ENCODE results near the gene PHACTR3. TPM values are rescaled to one million over a fixed set of nuclear protein-coding genes. Genes with fewer than 3 reads are reported as not detected.

PHACTR3 gene
- polyA plus RNA-seq, 1 experiment, result not detected

- H3K27me3 ChIP-seq (ENCODE audit: control insufficient read depth, insufficient read depth, low read length), result no peaks in the 10 kb centered on the region
- CTCF ChIA-PET, result interaction anchor here (0.6 to 1.5 kb wide), 2 partner anchors 16 to 17 kb away, joined by 3 to 6 read pairs; no protein-coding TSS in a partner anchor
- no peaks in the 10 kb centered on the region for H3K9me3 ChIP-seq (ENCODE audit: control insufficient read depth, insufficient read depth, low read length)
- DNase-seq (ENCODE audit: low read depth, low spot score), result no peak
- POLR2A ChIA-PET, result no interaction called here
- H3K27ac ChIP-seq (ENCODE audit: low read depth, low read length), result no peak overlapping the region
- no peak overlapping the region for H3K4me3 ChIP-seq (ENCODE audit: low read depth, low read length)
- TF ChIP-seq, protein P1, sequence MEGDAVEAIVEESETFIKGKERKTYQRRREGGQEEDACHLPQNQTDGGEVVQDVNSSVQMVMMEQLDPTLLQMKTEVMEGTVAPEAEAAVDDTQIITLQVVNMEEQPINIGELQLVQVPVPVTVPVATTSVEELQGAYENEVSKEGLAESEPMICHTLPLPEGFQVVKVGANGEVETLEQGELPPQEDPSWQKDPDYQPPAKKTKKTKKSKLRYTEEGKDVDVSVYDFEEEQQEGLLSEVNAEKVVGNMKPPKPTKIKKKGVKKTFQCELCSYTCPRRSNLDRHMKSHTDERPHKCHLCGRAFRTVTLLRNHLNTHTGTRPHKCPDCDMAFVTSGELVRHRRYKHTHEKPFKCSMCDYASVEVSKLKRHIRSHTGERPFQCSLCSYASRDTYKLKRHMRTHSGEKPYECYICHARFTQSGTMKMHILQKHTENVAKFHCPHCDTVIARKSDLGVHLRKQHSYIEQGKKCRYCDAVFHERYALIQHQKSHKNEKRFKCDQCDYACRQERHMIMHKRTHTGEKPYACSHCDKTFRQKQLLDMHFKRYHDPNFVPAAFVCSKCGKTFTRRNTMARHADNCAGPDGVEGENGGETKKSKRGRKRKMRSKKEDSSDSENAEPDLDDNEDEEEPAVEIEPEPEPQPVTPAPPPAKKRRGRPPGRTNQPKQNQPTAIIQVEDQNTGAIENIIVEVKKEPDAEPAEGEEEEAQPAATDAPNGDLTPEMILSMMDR (IDR thresholded peaks at IDR 0.05; ENCODE audit: low read depth, low read length), result no peak
Observed at GRCh38 chr20:59866338-59866737, 262.0 kb downstream of the PHACTR3 start.

DNA sequence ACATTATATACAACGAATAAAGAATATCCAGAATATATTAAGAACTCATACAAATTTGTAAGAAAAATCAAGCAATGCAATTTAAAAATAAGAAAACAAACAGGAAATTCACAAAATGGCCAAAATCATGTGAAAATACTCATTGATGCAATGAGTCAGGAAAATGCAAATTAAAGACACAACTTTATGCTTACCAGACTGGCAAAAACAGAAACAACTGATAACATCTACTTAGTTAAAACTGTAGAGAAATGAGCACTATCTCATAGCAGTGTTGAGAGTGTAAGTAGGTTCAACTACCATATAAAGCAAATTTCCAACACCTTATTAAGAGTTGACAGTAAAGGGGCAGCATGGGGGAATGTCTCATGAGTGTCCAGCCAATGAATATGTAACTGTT is 266.8 kb downstream of the PHACTR3 start:
- TF ChIP-seq, protein P1 (IDR thresholded peaks at IDR 0.05; ENCODE audit: low read depth, low read length), result no peak
- Histone ChIP-seq H3K27me3 (ENCODE audit: control insufficient read depth, insufficient read depth, low read length) (no peaks in the 10 kb centered on the region), H3K27ac (ENCODE audit: low read depth, low read length) (no peak overlapping the region), H3K9me3 (ENCODE audit: control insufficient read depth, insufficient read depth, low read length) (no peaks in the 10 kb centered on the region), H3K4me3 (ENCODE audit: low read depth, low read length) (no peak overlapping the region)
- ChIA-PET CTCF (no interaction called here), POLR2A (no interaction called here)
- DNase-seq (ENCODE audit: low read depth, low spot score), result no peak

DNA sequence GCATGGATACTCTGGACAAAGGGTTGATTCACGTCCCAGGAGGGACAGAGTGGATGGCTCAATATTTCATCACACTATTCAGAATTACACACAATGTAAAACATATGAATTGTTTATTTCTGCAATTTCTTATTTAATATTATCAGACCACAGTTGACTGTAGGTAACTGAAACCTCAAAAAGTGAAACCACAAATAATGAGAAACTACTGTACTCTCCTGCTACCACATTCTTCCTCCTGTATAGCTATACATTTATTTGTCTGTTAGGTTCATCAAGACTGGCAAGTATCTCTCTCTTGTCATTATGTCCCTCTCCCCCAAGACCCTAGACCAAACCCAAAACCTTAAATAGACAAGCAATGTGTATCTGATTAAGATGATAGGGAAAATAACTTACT is 269.1 kb downstream of the PHACTR3 start:
- no peak for DNase-seq (ENCODE audit: low read depth, low spot score)
- TF ChIP-seq, protein P1 (IDR thresholded peaks at IDR 0.05; ENCODE audit: low read depth, low read length), result no peak
- ChIA-PET CTCF (no interaction called here), POLR2A (no interaction called here)
- Histone ChIP-seq H3K9me3 (ENCODE audit: control insufficient read depth, insufficient read depth, low read length) (no peaks in the 10 kb centered on the region), H3K4me3 (ENCODE audit: low read depth, low read length) (no peak overlapping the region), H3K27ac (ENCODE audit: low read depth, low read length) (no peak overlapping the region), H3K27me3 (ENCODE audit: control insufficient read depth, insufficient read depth, low read length) (no peaks in the 10 kb centered on the region)

DNA sequence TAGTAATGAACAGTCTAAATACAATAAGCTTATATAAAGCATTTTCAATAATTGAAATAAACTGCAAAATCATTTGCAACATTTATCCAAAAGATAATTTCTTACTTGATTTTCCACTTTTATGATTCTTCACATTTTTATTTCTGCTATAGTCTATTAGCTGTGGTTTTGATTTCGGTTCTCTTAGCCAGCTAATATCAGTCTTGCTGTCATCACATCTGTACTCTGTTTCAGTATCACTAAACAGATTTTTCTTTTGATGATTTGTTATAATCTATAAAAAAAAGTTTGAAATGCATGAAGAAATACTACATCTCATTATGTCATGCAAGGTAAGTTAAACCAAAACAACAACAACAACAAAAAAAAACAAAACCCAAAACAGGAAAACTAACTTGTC is 275.9 kb downstream of the PHACTR3 start:
- ChIA-PET CTCF (interaction anchor here (1.1 kb wide), 1 partner anchor 54 kb away, joined by 5 read pairs; no protein-coding TSS in a partner anchor), POLR2A (no interaction called here)
- no peaks in the 10 kb centered on the region for H3K9me3 ChIP-seq (ENCODE audit: control insufficient read depth, insufficient read depth, low read length)
- no peak for DNase-seq (ENCODE audit: low read depth, low spot score)
- no peak overlapping the region for H3K27ac ChIP-seq (ENCODE audit: low read depth, low read length)
- H3K4me3 ChIP-seq (ENCODE audit: low read depth, low read length), result no peak overlapping the region
- TF ChIP-seq, protein P1 (IDR thresholded peaks at IDR 0.05; ENCODE audit: low read depth, low read length), result no peak
- H3K27me3 ChIP-seq (ENCODE audit: control insufficient read depth, insufficient read depth, low read length), result no peaks in the 10 kb centered on the region

- POLR2A ChIA-PET, result no interaction called here
- Histone ChIP-seq H3K9me3 (ENCODE audit: control insufficient read depth, insufficient read depth, low read length) (no peaks in the 10 kb centered on the region), H3K4me3 (ENCODE audit: low read depth, low read length) (no peak overlapping the region), H3K27ac (ENCODE audit: low read depth, low read length) (no peak overlapping the region), H3K27me3 (ENCODE audit: control insufficient read depth, insufficient read depth, low read length) (no peaks in the 10 kb centered on the region)
- DNase-seq (ENCODE audit: low read depth, low spot score), result no peak
- CTCF ChIA-PET, result no interaction called here
- TF ChIP-seq, protein P1 (IDR thresholded peaks at IDR 0.05; ENCODE audit: low read depth, low read length), result no peak
Observed at GRCh38 chr20:59884494-59884893, 280.2 kb downstream of the PHACTR3 start.

Measured in AG04450 (cell line).